SK-N-MC (cell line): Measurements from ENCODE around the gene NOP10.
"Not testable (repeated sequence)": the region's sequence is repeated elsewhere in the genome, so short reads cannot be mapped to it uniquely, and the experiment has no call there.

Experiments
- DNase-seq: peaks from one replicate; pipeline ENCODE4 v3.0.0-alpha.2; 2011; ENCODE audit warnings: low read depth, low spot score
- H3K27ac ChIP-seq: fragments of 200-600 bp; sonication (generic); 2 replicates; pipeline ENCODE4 v1.5.1; 2016; ENCODE audit warnings: mixed run types
- H3K36me3 ChIP-seq: fragments of 200-600 bp; sonication (generic); 2 replicates; pipeline ENCODE4 v1.6.1; 2017; ENCODE audit warnings: antibody characterized with exemption, low read length, mixed read lengths; ENCODE audit not compliant: insufficient read depth
- H3K4me3 ChIP-seq: fragments of 200-600 bp; sonication (generic); 2 replicates; pipeline ENCODE4 v1.5.1; 2016
- H3K9ac ChIP-seq: fragments of 200-600 bp; sonication (generic); 2 replicates; pipeline ENCODE4 v1.8.0; 2017; ENCODE audit warnings: mixed run types, mixed read lengths; ENCODE audit not compliant: insufficient read length
- H3K9me3 ChIP-seq: fragments of 200-600 bp; sonication (generic); 2 replicates; pipeline ENCODE4 v1.6.1; 2017; ENCODE audit warnings: low read depth, mild to moderate bottlenecking, antibody characterized with exemption, low read length, moderate library complexity, mixed read lengths
- EZH2 ChIP-seq: fragments of 200-600 bp; sonication (generic); IDR thresholded peaks from one replicate; pipeline ENCODE4 v1.6.1; 2017; ENCODE audit warnings: antibody characterized with exemption
- FOXP2 ChIP-seq: optimal IDR thresholded peaks from 2 replicates; pipeline ENCODE3; 2011; ENCODE audit warnings: mild to moderate bottlenecking, moderate library complexity; ENCODE audit not compliant: insufficient read depth; ENCODE audit errors: extremely low read length, control extremely low read depth
- POLR2AphosphoS5 ChIP-seq: IDR thresholded peaks from 2 replicates; pipeline ENCODE4 v1.6.1; 2012; ENCODE audit warnings: mild to moderate bottlenecking, low read depth, low read length, borderline replicate concordance

NOP10 gene

GRCh38 chr15:34342737-34343575 is at the start of gene NOP10, which contains the start of gene NUTM1:
Gene NOP10, minus strand, starts transcription at chr15:34343136. Its CDS starts 63 bp downstream, at chr15:34343073.
Gene NUTM1, plus strand, starts transcription at chr15:34343315. Its CDS starts 382 bp downstream, at chr15:34343697.
- H3K4me3 ChIP-seq, result peak within 1 kb of the TSS; percentile 98
- DNase-seq, result peak; percentile 85
- H3K9ac ChIP-seq, result peak within 1 kb of the TSS; percentile 97
- no peaks in the 10 kb centered on the region for H3K9me3 ChIP-seq
- peaks cover 31% of the 10 kb centered on the region for H3K36me3 ChIP-seq
- peak within 1 kb of the TSS; percentile 87 for H3K27ac ChIP-seq
- TF ChIP-seq EZH2 (no peak), FOXP2 (peak; percentile 94), POLR2AphosphoS5 (peak; percentile 97)

- not testable (repeated sequence) for H3K36me3 ChIP-seq, DNase-seq, H3K4me3 ChIP-seq, H3K9ac ChIP-seq, H3K9me3 ChIP-seq, H3K27ac ChIP-seq
These were observed 46.7 kb upstream of the NOP10 start for GRCh38 chr15:34389594-34390086.

- H3K27ac ChIP-seq, DNase-seq, H3K9ac ChIP-seq, H3K4me3 ChIP-seq, H3K9me3 ChIP-seq, H3K36me3 ChIP-seq: not testable (repeated sequence)
These were observed 39.0 kb upstream of the NOP10 start for GRCh38 chr15:34381829-34382521.

- H3K9ac ChIP-seq, H3K27ac ChIP-seq, H3K9me3 ChIP-seq, H3K4me3 ChIP-seq, DNase-seq, H3K36me3 ChIP-seq: not testable (repeated sequence)
These were observed 37.6 kb upstream of the NOP10 start for GRCh38 chr15:34380491-34380890.

- Histone ChIP-seq H3K4me3 (no peak overlapping the region), H3K9me3 (no peaks in the 10 kb centered on the region), H3K36me3 (no peaks in the 10 kb centered on the region), H3K27ac (no peak overlapping the region), H3K9ac (no peak overlapping the region)
- no peak for DNase-seq
- no peak for TF ChIP-seq EZH2
- TF ChIP-seq POLR2AphosphoS5, result no peak
- TF ChIP-seq FOXP2, result no peak
These were observed 33.9 kb upstream of the NOP10 start for GRCh38 chr15:34376856-34377255.

GRCh38 chr15:34375541-34375940 is 32.6 kb upstream of the NOP10 start:
- H3K27ac ChIP-seq, H3K4me3 ChIP-seq, DNase-seq, H3K9me3 ChIP-seq, H3K36me3 ChIP-seq, H3K9ac ChIP-seq: not testable (repeated sequence)

- no peak overlapping the region for H3K4me3 ChIP-seq
- no peak for TF ChIP-seq POLR2AphosphoS5
- no peak for TF ChIP-seq EZH2
- no peak for TF ChIP-seq FOXP2
These were observed 31.9 kb upstream of the NOP10 start for GRCh38 chr15:34374816-34375215.

GRCh38 chr15:34373951-34374350 is 31.0 kb upstream of the NOP10 start:
- Histone ChIP-seq H3K36me3 (no peaks in the 10 kb centered on the region), H3K4me3 (no peak overlapping the region), H3K27ac (no peak overlapping the region), H3K9ac (no peak overlapping the region), H3K9me3 (no peaks in the 10 kb centered on the region)
- no peak for DNase-seq
- no peak for TF ChIP-seq FOXP2
- no peak for TF ChIP-seq POLR2AphosphoS5
- no peak for TF ChIP-seq EZH2

More at GRCh38 chr15:34374816-34375215, 31.9 kb upstream of the NOP10 start:
- no peak for DNase-seq
- H3K27ac ChIP-seq, result no peak overlapping the region
- H3K9ac ChIP-seq, result no peak overlapping the region
- no peaks in the 10 kb centered on the region for H3K9me3 ChIP-seq
- H3K36me3 ChIP-seq, result no peaks in the 10 kb centered on the region

GRCh38 chr15:34370643-34371042 is 27.7 kb upstream of the NOP10 start:
- no peak overlapping the region for H3K4me3 ChIP-seq
- H3K27ac ChIP-seq, result no peak overlapping the region
- no peaks in the 10 kb centered on the region for H3K9me3 ChIP-seq
- H3K36me3 ChIP-seq, result no peaks in the 10 kb centered on the region
- no peak overlapping the region for H3K9ac ChIP-seq
- no peak for TF ChIP-seq FOXP2
- TF ChIP-seq EZH2, result no peak
- TF ChIP-seq POLR2AphosphoS5, result no peak
- no peak for DNase-seq
